T-helper 1 cell (primary cell): ENCODE results near the gene RBPJL.
"Not testable (repeated sequence)": the region's sequence is repeated elsewhere in the genome, so short reads cannot be mapped to it uniquely, and the experiment has no call there.

Experiments
- DNase-seq, 5 donors: peaks; one replicate each; pipeline ENCODE4 v3.0.0-alpha.2; 2012 to 2020

The RBPJL gene

GRCh38 chr20:45342855-45343531 lies 36.4 kb downstream of the RBPJL start:
- DNase-seq = no peak

- no peak for DNase-seq
Observed at GRCh38 chr20:45343532-45344167, 37.0 kb downstream of the RBPJL start.

- no peak for DNase-seq
Observed at GRCh38 chr20:45344168-45344860, 37.7 kb downstream of the RBPJL start.

- DNase-seq = no peak
Observed at GRCh38 chr20:45345104-45345936, 38.7 kb downstream of the RBPJL start.

- no peak for DNase-seq
Observed at GRCh38 chr20:45346291-45346718, 39.7 kb downstream of the RBPJL start.

- no peak for DNase-seq
Observed at GRCh38 chr20:45346851-45347250, 40.2 kb downstream of the RBPJL start.

GRCh38 chr20:45347297-45347935 lies 40.8 kb downstream of the RBPJL start:
- DNase-seq = no peak

- DNase-seq = peak; percentile 47 to 67 (median 59)
Observed at GRCh38 chr20:45347936-45348778, 41.5 kb downstream of the RBPJL start, which contains the start of gene SDC4. Gene SDC4 (minus strand): TSS chr20:45348424. CDS start chr20:45348384, 40 bp downstream.

- DNase-seq = no peak
Observed at GRCh38 chr20:45350217-45350616, 43.6 kb downstream of the RBPJL start.

GRCh38 chr20:45350795-45351194 lies 44.2 kb downstream of the RBPJL start:
- DNase-seq = not testable (repeated sequence)

GRCh38 chr20:45352729-45353128 lies 46.1 kb downstream of the RBPJL start:
- DNase-seq = no peak

GRCh38 chr20:45353746-45354145 lies 47.1 kb downstream of the RBPJL start:
- DNase-seq = no peak

GRCh38 chr20:45354423-45355208 lies 48.0 kb downstream of the RBPJL start:
- DNase-seq = no peak

- DNase-seq = peak in 1 of 5 donors; percentile 70
Observed at GRCh38 chr20:45355209-45356084, 48.8 kb downstream of the RBPJL start.

- DNase-seq = no peak
Observed at GRCh38 chr20:45358282-45359068, 51.8 kb downstream of the RBPJL start.

- DNase-seq = no peak
Observed at GRCh38 chr20:45359069-45359405, 52.4 kb downstream of the RBPJL start.

GRCh38 chr20:45359406-45360148 lies 52.9 kb downstream of the RBPJL start:
- no peak for DNase-seq

- DNase-seq = no peak
Observed at GRCh38 chr20:45361793-45362192, 55.2 kb downstream of the RBPJL start.
